Activated T-cell treated with anti-CD3 and anti-CD28 coated beads for 24 hours (primary cell): Measurements from ENCODE around the gene PBX1.

Source experiments
- DNase-seq: peaks from one replicate; pipeline ENCODE4 v3.0.0-alpha.2; 2020; ENCODE audit warnings: low read depth

The PBX1 gene

GRCh38 chr1:164563721-164564360 is 4.9 kb downstream of the PBX1 start:
- DNase-seq, result no peak

GRCh38 chr1:164564378-164564777 is 5.4 kb downstream of the PBX1 start:
- DNase-seq, result no peak

- DNase-seq, result no peak
Measured at GRCh38 chr1:164565357-164565756, 6.4 kb downstream of the PBX1 start.

- DNase-seq, result no peak
Measured at GRCh38 chr1:164567774-164568173, 8.8 kb downstream of the PBX1 start.

- no peak for DNase-seq
Measured at GRCh38 chr1:164569241-164569640, 10.3 kb downstream of the PBX1 start.

- no peak for DNase-seq
Measured at GRCh38 chr1:164569866-164570265, 10.9 kb downstream of the PBX1 start.

- DNase-seq, result no peak
Measured at GRCh38 chr1:164571333-164571732, 12.3 kb downstream of the PBX1 start.

- DNase-seq, result no peak
Measured at GRCh38 chr1:164575356-164575886, 16.4 kb downstream of the PBX1 start.

- DNase-seq, result no peak
Measured at GRCh38 chr1:164576291-164577271, 17.6 kb downstream of the PBX1 start.

- no peak for DNase-seq
Measured at GRCh38 chr1:164577291-164577690, 18.3 kb downstream of the PBX1 start.

- no peak for DNase-seq
Measured at GRCh38 chr1:164578479-164579200, 19.7 kb downstream of the PBX1 start.

GRCh38 chr1:164579381-164579780 is 20.4 kb downstream of the PBX1 start:
- no peak for DNase-seq

- DNase-seq, result no peak
Measured at GRCh38 chr1:164581762-164582161, 22.8 kb downstream of the PBX1 start.

- DNase-seq, result no peak
Measured at GRCh38 chr1:164583196-164583595, 24.2 kb downstream of the PBX1 start.

GRCh38 chr1:164583835-164584539 is 25.0 kb downstream of the PBX1 start:
- no peak for DNase-seq

GRCh38 chr1:164586591-164586990 is 27.6 kb downstream of the PBX1 start:
- no peak for DNase-seq

GRCh38 chr1:164587617-164588501 is 28.9 kb downstream of the PBX1 start:
- DNase-seq, result no peak

GRCh38 chr1:164588516-164589341 is 29.7 kb downstream of the PBX1 start:
- DNase-seq, result no peak

- DNase-seq, result no peak
Measured at GRCh38 chr1:164589408-164589807, 30.4 kb downstream of the PBX1 start.
